Stimulated activated CD4-positive, alpha-beta T cell treated with anti-CD3 and anti-CD28 coated beads, Interleukin-4, amount 100 ng/mL, for 1 hour (primary cell): Measurements from ENCODE around the gene HMX1.

ENCODE experiments used
- DNase-seq: peaks from one replicate; pipeline ENCODE4 v3.0.0-alpha.2; 2020

HMX1 gene

DNA sequence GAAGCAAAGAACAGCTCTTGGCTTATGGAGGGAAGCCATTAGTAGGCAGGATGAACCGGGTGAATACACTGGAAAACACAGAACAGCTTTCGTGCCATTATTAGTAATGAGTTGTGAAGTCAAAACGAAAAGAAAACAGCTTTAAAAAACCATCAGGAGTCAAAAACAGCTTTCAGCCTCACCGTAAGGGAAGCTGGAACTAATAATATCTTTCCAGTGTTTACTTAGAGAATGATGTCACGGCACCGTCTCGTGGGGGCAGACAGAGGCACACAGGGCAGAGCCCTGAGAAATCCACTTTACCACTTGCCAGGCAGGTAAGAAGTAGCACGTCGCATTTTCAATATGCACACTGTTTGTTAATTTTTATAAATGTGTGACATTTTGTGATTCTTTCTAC is 37.9 kb upstream of the HMX1 start:
- no peak for DNase-seq

DNA sequence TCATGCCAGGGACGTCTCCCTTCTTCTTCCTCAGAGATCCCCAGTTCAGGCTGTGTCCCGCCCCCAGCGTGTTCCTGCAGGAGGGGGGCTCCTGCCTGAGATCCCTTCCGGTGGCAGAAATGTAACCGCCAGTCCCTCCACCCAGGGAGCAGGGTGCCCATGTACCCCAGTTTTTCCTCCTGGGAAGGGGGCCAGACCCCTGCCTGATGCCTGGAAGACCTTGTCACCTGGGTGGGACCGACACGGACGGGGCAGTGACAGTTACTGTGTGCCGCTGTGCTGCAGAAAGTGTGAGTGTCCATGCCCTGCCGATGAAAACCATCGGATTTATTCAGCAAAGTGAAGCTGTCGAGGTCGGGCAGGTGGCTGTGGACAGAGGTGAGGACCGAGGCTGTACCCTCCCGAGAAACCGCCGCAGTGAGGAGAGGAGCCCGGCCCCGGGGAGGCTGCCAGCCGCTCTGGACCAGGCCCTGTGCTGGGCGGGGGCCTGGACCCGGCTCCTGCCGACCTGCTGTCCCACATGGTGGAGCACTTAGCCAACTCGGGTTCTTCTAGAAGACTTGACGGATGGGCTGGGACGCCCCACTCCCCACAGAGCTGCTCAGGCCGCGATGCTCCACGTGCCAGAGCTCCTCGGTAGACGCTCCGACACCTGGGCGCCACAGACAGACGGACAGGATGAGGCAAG is 36.7 kb upstream of the HMX1 start:
- DNase-seq = no peak

DNA sequence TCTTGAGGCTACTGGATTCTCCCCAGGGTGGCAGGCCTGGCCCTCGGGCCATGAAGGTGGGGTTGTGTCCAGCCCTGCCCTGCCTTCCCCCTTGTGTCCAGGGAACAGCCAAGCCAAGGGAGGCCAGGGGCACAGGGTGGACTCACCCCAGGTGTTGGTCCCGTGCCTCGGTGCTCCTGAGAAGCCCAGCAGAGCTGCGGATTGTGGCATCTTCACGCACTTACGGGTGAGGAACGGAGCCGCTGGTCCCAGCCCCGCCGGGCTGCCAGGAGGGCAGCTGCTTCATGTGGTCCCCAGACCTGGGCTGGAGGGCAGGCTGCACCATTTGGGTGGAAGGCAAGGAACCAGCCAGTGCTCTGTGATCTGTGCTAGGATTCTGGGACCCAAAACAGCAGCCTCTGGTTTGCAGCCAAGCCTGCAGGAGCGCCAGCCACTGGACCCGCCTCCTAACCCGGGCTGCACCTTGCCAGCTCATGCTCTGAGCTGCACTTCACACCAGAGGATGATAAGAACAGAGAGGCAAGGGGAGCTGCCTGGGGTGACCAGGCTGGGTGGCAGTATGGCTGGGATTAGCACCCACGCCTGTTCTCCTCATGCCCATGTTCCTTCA is 36.1 kb upstream of the HMX1 start:
- DNase-seq = no peak

DNA sequence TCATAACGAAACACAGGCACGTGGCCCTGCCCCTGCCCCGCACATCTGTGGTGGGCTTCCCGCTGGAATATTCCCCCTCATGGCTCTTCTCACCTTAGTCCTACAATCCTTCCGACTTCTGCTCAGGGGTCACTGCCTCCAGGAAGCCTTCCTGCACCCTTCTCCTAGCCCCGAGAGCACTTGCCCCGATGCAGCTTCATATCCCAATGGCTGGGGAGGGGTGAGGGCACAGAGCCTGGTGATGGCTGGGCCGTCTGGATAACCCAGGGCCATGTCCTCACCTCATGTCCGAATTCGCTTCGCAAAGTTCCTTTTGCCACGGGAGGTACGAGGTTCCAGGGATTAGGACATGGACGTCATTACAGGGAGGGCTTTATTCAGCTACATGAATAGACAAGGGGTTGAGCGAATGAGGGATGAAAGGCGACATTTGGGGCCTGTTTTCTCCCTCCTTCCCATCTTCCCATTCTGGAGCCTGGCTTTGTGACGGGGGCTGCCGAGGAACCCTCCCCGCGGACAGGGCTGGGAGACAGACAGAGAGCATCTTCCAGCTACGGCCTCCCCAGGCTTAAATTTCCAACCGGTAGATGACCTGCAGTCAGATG is 35.5 kb upstream of the HMX1 start:
- DNase-seq = no peak

DNA sequence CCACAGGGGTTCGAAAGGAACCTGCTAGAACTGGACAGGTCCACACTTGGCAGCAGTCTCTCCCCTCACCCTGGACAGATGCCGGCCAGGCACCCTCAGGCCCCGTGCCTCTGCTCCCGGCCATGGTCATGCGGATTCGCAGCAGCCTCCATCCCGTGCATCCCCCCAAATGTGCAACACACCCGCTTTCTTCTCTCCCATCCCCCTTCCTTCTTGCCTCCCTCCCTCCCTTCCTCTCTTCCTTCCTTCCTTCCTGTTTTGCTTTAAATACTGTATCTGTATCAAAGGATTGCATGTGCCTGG is 35.0 kb upstream of the HMX1 start:
- no peak for DNase-seq

DNA sequence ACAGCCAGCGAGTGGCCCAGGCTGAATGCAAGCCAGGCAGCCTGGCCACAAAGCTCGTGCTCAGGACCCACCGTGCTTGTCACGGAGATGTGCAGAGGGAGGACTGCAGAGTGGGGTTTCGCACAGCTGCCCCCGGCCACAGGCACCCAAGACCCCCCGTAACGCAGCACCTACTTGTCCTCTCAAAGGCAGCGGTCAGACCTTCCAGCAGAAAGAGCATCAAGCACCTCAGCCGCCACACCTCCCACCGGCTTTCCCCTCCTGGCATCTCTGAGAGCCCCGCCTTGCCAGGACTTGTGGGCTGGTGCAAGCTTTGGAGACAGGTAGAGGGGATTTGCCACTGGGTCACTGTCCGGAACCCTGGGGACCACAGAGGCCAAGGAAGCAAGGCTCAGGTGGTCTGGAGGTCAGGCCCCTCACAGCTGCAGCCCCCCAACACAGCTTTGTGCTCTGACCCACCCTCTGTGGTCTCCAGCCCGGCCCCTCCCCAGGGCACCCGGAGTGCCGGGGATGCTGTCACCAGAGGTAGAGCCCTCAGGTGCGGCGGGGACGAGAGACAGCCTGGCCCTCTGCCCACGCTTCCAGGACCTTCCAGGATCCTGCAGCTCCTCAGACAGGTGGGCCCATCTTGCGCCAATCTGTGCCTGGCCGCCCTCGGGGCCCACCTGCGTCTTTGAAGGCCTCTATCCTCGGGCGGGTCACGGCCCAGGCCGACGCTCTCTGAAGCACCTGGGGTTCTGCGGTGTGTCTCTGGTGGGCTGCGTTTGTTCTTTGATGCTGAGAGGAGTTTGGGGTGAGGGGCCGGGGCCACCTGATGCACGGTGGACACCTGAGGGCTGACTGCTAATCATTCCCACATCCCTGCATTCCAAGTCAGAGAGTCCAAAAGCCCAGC is 34.4 kb upstream of the HMX1 start:
- no peak for DNase-seq

DNA sequence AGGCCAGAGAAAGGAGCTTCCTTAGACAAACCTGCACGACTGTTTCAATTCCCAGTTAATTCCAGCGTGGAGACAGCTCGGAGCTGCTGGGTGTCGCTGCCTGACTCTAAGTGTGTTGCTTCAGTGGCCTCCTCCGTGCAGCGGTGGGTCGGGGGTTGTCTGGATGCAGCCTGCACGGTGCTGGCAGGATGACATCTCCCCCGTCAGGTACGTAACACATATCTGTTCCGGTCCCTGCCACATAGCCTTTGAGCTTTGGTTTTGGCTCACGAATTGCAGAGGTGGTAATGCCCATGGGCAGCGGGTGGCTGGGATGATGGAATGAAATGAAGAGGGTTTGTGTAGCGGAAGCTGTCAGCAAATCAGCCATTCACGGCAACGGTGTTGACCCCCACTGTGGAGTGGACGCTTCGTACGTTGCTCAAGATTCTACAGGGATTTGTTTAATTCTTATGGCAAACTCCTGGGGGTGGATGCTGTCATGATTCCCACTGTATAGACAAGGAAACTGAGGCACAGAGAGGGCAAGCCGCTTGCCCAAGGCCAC is 33.7 kb upstream of the HMX1 start:
- no peak for DNase-seq

DNA sequence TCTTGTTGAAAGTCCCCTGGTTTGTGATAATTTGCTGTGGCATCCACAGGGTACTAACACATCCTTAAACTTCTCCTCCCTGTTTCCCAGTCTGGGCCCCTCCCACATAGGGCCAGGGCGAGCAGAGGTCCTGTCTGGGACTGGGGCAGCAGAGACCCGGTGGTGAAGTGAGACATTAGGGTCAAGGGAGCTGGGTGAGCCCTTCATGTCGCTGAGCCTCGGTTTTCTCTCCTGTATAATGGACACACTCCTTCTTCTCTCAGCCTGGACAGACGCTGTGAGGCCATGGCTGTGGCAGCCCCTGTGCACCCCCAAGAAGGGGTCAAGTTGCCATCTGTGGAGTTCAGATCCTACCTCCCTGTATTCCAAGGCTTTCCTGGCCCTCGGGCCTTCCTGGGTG is 33.0 kb upstream of the HMX1 start:
- no peak for DNase-seq

DNA sequence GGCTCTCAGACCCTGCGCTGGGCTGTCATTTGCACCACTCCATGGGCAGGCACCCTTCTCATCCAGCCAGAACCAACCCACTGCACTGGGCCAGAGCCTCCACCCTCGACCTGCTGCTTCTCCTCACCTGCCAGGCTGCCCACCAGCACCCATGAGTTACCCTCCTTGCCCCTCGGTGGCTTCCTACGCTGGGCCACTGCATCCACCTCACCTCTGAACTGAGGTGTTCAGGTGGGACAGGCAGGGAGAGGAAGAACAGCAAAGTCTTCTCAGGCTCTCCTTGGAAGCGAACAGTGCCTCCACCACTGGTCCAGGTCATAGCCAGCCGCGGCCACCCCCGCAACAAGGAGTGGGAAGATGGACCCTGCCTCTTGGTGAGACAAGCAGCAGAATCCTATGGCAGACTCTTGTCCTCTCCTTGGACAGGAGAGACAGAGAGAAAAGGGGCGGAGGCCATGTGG is 32.4 kb upstream of the HMX1 start:
- DNase-seq = no peak

DNA sequence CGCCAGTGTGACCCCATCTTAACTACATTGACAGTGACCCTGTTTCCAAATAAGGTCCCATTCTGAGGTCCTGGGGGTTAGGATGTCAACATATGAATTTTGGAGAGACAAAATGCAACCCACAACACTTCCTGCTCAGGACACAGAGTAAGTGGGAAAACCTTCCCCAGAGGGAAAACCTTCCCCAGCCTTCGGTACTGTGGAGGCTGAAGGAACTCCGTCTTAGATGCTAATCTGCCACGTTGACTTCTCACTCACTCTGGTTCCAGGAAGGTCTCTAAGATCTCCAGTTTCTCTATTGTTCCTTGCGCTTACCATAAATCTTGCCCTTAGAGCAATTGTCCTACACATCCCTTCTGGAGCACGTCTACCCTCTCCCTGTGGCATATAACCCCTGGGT is 29.7 kb upstream of the HMX1 start:
- DNase-seq = no peak

DNA sequence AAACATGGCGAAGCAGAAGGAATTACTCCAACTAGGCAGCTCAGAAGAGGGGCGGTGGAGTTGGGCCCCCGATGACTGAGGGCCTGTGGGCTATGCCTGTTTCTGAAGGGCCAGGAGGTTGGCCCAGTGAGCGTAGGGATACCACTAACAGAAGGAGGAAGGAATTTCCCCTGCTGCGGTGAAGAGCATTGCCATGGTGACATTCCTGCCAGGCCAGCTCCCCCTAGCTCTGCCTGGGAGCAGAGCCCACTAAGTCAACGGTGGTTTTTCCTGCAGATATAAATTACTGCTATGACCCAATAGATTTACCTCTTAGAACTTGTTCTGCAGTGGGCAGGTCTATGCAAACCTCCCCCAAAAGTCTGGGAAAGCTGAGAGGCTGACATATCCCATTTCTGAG is 28.9 kb upstream of the HMX1 start:
- no peak for DNase-seq

DNA sequence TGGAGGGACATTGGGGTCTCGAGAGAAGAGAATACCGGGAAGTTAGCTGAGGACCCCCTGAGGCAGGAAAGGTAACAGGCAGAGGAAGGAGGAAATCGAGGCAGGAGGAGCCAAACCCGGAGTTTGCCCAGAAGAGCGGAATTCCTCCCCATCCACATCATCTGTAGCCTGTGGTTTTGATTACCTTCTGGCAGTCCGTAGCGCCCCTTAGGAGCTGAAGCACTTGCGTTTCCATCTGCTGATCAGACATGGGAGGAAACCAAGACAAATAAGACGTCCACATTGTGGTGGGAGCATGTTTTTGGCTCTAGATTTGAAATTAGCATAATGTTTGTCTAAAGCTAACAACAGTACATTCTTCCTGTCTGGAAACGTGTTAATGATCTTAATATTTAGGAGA is 26.8 kb upstream of the HMX1 start:
- no peak for DNase-seq

DNA sequence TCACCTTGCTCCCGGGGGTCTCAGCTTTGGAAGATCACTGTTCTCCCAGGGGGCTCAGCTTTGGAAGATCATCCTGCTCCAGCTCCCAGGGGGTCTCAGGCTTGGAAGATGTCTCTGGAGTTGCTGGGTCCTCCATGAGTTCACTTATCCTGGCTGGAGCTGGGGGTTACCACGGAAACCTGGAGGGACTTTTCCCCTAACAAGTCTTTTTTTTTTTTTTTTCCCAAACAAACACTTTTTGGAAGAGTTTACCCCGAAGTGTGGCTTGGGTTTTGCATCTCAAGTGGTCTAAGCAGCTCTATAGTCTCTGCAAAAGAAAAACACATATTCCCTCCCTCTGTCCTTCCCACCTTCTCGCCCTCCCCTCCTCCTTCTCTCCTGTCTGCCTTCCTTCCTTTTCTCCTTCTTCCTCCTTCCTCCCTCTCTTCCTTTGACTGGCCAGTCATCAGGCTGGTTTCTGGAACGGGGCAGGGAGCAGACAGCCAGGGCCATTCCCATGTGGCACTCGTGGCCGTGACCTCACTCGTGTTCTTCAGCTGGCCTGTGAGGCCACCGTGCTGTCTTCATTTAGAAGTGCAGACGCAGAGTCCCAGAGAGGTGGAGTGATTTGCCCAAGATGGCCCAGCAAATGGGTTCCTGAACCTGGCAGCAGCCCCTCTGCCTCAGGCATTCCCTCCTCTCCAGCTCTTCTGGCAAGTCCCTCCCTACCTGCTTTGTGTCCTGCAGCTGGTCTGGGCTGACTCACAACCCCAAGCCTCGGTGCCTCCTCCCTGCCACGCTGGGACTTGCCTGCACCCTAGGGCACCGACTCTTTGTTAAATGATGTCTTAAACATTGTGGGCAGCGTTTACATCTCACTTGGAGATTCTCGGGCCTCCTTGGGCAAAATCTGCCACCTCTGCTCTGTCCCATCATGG is 25.9 kb upstream of the HMX1 start:
- no peak for DNase-seq

DNA sequence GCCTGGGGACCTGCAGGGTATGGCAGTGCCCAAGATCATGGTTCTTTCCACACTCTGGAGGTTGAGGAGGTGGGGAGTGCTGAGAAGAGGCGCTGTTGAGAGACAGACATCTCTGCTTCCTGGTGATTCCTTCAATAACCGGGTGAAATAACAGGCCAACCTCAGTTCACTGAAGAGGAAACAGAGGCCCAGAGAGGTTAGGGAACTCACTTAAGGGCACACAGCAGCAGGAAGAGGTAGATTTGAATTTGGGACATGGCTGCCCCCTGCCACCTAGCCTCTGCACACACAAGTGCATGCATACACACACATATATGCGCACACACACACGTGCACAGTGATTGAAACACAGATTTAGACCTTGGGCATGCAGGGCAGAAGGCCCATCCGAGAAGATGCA is 24.9 kb upstream of the HMX1 start:
- DNase-seq = no peak

DNA sequence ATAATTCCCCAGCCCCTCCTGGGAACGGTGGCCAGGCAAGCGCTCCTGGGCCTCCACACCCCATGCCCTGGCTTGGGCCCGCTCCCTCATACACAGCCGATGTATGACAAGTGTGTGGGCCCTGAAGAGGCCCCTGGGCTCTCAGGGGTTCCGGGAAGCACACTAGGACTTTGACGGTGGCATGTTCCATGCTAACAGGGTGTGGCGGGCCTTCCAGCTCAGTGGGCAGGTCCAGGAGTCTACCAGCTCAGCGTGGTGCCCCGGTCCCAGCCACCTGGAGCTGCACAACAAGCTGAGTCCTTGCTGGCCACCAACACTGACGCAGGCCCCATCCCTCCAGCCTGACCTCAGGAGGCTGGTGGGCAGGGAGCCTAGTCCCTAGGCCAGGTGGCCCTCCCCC is 24.4 kb upstream of the HMX1 start:
- DNase-seq = no peak

DNA sequence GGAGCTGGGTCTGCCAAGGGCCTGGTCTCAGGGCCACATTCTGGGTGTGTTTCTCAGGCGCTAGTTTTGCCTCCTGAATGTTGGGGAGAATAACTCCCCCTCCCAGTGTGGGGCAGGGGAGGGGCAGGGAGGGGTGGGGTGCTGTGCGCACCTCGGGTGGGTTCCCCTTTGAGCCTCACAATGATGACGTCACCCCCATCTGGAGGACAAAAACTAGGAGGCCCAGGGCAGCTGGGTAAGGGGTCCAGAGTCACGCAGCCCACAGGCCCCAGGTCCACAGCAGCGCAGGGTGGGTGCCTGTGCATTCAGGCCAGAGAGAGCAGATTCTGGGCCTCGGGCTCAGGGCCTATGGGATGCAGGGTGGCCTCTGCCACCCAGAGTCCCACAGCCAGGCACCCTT is 23.7 kb upstream of the HMX1 start:
- DNase-seq = no peak

DNA sequence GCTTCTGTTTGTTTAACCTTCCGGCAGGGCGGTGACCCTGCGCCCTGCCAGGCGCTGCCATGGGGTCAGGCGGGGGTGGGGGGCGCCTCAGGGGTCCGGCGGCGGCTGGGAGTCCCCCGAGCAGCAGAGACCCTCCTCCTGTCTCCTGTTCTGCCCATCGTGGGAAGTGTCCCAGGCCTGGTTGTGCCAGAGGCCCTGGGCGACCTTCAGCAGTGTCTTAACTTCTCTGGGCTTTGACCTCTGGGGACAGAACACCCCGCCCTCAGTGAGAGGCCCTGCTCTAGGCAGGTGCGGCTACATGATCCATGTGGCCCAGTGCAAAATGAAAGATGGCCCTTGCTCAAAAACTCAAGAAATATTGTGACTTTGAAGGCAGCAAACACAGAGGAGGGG is 22.8 kb upstream of the HMX1 start:
- no peak for DNase-seq

DNA sequence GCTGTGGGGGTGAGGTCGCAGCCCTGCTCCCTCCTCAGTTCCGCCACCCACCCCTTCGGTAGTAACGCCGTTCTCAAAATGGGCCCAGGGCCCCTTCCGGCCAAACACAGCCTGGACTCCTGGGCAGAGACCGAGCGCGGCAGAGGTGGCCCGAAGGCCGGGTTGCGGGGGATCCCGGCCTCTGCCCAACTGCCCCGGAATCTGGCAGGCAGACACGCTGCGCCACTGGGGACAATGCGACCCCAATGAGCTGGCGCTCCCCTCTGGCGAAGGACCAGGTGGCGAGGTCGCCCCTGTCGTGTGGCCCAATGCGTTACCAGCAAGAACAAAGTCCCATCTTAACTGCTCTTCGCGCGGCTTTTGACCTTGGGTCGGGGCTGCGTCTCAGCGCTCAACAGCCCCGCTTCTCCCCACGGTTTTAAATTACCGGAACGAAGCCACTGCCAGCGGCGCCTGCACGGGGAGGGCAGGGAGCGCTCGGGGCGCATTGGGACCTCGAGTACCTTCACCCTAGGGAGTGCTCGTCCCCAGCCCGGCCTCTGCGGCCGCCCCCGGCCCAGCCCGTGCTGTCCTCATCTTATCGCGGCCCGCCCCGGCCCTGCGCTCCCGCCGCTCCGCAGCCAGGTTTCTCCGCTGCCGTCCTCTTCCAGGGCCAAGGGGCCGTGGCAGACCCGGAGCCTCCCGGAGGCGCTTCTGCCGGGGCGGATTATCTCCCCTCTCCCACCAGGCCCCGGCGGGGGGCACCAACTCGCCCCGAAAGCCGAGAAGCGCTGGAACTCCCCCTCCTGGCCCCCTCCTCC is 22.2 kb upstream of the HMX1 start:
- DNase-seq = no peak

DNA sequence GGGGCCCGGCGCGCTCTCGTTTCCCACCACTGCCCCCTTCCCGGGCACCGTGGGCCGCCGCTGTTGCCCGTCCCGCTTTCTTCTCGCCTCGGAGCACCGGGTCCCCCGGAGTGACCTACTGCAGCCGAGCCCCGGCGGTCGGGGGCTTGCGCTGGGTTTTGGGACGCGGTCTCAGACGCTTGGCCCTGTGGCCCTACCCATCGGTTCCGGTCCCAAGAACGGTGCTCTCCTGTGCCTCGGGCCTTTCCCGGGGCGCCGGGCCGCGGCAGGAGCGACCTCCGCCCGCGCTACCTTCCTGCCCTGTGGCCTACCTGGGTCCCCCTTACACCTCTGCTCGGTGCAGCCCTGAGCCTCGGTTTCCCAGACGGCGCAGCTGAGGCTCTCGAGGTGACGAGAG is 21.6 kb upstream of the HMX1 start:
- DNase-seq = no peak

DNA sequence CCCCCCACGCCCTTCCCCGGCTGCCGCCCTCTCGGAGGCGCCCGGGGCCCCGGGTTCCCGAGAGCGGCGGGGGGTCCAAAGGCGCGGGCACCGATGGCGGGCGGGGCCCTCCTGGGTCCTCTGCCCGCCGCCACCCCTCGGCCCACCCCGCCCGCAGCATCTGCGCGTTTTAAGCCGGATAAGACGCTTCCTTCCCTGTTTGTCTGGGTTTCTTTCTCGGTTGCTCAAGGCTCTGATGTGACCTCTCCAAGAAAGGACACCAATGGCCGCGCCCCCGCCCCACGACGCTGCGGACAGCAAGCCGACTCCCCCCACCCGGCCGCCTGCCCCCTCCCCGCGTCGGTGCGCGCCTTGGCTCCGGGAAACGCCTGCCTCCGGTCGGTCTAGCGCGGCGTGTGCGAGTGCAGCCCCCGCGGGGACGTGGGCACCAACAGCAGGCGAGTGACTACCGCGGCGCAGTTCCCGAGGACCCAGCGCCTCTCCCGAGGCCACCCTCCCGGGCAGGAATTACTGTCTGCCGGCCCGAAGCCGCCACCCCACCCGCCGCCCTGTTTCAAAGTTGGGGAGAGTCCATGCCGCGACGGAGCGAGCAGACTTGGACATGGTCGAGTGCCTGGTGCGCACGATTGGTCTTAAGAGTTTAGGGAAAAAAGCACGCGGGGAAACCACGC is 21.1 kb upstream of the HMX1 start:
- no peak for DNase-seq
